Stimulated activated CD8-positive, alpha-beta memory T cell treated with anti-CD3 and anti-CD28 coated beads, Interleukin-7, amount 100 ng/mL, for 1 hour (primary cell): Measurements from ENCODE around the gene OR2T5.
"Not testable (repeated sequence)": the region's sequence is repeated elsewhere in the genome, so short reads cannot be mapped to it uniquely, and the experiment has no call there.

ENCODE experiments used
- DNase-seq, 2 donors: peaks; one replicate each; pipeline ENCODE4 v3.0.0-alpha.2; 2020; ENCODE audit warnings: low read depth in 2 of 2

Gene OR2T5, protein sequence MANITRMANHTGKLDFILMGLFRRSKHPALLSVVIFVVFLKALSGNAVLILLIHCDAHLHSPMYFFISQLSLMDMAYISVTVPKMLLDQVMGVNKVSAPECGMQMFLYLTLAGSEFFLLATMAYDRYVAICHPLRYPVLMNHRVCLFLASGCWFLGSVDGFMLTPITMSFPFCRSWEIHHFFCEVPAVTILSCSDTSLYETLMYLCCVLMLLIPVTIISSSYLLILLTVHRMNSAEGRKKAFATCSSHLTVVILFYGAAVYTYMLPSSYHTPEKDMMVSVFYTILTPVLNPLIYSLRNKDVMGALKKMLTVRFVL

DNA sequence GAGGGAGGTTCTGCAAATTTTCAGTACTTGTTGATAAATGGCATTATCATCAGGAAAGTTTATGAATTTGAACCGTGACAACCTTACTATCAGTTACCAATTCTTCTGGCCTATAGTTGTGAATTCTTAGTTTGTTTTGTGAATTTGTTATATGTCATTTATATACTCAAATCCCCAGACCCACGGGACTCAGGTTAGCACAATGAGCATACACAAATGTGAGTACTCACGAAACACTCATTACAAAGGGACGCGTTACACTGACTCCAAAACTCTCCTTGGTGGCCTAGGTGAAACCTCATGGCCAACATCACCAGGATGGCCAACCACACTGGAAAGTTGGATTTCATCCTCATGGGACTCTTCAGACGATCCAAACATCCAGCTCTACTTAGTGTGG is at the start of gene OR2T5:
Gene OR2T5, plus strand, starts transcription at position 301 of the 400 bp plus-strand sequence. Its CDS starts 0 bp downstream, at position 301.
- DNase-seq, result not testable (repeated sequence)

DNA sequence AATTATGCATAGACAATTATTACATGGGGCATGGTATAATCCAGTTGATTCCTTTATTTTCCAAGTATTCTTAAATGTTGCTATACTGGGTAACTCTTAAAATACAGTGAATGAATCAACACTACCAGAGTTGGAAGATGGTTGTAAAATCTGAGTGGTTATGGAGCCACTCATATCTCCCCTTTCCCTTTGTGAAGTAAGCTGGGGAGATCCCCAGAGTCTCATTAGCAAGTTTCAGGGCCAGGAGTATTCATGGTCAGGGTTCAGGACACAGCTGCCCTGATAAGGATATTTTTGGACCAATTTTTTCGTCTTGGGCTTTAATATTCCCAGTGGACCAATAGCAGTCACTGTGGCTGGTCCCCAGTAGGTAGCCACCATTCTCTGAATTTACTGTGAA is 49.7 kb upstream of the OR2T5 start:
- not testable (repeated sequence) for DNase-seq

DNA sequence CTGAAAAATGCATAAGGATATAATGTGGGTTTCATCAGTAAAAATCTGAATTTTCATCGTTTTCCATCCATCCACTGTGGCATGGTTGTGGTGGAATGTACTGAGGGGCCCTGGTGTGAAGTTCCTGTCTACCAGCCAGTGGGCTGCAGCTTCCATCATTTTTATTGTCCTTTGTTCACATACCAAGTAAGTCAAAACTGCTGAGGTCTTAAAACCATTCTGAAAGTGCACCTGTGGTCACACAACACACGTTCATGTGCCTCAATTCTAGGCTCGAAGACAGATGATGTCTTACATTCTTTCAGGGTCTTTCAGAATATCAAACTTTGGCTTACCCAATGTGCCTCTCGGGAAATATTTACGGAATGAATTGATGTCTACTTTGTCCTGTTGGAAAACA is 49.1 kb upstream of the OR2T5 start:
- DNase-seq, result not testable (repeated sequence)

DNA sequence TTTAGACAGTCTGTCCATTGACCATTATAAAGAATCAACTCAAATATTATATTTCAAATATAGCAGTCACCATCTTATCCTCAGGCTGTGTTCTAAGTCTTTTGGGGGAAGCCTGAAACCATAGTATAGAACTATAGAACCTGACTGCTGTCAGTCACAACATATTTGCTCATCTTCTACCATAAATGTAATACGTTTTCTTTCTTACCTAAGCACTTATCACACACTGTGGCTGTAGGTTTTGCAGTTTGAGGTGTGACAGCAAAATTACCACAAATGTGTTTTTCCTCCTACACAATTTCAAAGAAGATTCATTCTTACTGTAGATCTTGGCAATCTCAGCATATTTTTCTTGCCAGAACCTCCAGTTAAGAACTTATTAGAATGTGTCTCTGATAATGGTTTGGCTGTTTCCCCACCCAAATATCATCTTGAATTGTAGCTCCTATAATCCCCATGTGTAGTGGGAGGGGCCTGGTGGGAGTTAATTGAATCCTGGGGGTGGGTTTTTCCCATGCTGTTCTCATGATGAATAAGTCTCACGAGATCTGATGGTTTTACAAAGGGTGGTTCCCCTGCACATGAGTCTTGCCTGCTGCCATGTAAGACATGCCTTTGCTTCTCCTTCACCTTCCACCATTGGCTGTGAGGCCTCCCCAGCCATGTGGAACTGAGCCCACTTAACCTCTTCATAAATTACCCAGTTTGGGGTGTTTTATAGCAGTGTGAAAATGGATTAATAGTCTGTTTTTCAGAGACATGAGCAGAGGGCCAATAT is 45.7 kb upstream of the OR2T5 start:
- not testable (repeated sequence) for DNase-seq

DNA sequence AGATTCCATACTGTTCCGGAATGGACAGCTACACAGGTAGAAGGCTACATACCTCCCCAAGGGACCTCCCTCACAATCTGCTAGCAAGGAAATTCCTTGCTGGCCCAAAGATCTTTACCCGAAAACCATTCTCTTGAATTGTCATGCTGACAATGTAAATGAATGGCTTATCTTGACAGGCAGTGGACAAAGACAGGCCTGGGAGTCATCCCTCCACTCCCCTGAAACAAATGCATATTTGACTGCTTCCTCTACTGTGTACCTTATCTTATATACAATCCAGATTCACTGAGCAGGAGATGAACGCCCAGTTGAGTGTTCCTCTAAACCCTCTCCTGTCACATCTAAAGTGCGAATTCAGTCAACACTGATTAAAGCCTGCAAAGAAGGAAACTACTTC is 43.8 kb upstream of the OR2T5 start:
- not testable (repeated sequence) for DNase-seq

DNA sequence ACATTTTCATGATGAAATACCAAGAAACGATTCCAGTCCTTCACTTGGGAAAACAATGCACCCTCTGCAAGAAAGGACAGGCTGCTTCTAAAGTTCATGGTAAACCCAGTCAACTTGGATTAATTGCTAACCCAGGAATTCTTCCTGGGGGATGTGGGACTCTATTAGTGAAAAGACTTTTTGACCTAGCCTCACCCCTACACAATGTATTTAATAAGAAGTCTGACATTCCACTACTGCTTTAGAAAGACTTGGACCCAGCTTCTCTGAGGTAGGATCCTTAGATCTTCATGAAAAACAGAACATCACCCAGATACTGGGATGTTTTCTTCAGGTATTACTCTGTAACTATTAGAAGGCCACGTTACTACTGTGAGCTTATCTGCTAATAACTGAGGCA is 43.0 kb upstream of the OR2T5 start, which contains the start of gene OR2T2:
Gene OR2T2, plus strand, starts transcription at position 239 of the 400 bp plus-strand sequence. CDS start 7,161 bp downstream, outside the sequence.
- DNase-seq, result not testable (repeated sequence)

DNA sequence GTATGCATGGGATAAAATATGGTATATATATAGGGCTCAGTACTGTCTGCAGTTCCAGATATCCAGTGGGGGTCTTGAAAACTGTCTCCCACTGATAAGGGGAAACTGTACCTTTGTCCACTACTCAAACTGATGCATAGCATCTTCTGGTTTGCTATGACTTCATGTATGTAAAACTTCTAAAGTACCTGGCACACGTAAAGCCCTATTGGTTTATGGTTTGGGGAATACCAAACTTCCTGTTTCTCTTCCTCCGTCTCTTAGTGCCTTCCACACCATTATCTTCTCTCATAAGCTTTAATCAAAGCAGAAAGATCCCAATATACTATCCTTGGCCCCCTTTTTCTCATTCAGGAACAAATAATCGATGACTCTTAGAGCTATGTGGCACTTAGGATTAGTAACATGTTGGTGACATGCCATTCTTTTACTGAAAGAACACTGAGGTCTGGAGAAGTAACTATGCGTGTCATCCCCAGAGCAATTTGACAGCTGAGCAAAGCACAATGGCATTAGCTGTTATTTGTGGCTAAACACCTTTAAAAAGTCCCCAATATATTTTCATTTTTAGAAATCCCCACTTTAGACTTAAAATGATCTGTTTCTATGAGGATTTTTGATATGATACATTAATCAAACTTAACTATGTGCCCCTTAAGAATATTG is 39.8 kb upstream of the OR2T5 start:
- DNase-seq, result not testable (repeated sequence)

DNA sequence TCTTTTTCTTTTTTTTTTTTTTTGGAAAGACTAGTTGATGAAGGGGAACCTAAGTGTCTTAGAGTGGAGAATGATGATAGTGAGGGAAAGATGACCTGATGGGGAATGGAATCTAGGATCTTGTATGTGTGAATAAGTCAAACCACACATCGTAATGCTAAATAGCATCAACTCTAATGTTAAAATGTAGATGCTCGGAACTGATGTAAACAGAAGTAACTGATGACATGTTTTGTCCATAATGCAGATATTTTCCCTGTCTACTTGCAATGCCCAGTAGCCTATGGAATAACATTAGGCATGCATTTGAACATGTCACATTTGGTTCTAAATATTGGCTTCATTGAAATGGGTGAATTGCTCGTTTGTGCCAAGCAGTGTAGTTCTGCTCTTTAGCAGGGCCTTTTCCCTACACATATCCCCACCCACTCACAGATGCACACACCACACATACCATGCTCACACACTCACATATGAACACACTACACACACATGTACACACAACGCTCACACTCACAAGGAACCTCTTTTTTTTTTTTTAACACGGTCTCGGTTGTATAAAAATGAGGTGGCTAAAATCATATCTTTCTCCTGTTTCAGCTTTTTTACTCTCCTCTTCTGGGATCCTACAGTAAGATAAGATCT is 38.4 kb upstream of the OR2T5 start:
- DNase-seq, result not testable (repeated sequence)

DNA sequence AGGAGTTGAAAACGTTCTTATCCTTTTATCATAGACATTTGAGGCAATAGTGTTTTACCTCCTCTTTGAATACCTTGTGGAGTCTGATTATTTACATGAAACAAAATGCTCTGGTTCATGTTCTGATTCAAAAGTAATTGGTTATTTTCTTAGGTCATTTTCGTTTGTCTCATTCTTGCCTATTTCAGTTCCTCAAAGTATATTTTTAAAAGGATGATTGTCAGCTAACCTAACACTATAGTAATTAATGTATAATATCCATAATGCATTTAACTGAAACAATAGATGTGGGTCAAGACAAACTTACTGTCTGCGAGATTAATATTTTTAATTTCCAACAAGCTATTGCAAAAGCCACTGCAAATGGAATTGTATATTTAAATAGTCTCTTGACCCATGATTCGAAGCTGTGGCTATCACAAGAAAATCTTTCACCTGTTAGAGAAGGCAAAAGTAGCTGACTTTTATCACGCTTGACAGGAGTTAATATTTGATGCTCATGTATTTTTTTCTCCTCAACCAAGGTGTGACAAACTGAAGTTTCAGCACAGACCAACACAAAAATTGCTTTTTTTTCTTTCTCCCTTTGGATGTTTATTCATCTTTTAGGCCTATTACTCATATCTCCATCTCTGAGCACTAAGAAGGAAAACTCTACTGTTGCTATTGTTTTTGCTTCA is 37.8 kb upstream of the OR2T5 start:
- DNase-seq, result not testable (repeated sequence)

DNA sequence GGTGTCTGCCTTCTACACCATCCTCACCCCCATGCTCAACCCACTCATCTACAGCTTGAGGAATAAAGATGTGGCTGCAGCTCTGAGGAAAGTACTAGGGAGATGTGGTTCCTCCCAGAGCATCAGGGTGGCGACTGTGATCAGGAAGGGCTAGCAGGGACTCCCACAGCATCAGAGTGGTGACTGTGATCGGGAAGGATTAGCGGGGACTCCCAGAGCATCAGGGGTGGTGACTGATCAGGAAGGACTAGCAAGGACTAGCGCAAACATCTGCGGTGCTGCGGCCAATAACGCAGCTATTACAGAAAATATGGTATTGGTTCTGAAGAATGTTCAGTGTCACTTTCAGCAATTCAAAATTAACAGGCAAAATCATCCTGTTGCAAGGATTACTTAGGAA is 34.8 kb upstream of the OR2T5 start:
- DNase-seq, result not testable (repeated sequence)

DNA sequence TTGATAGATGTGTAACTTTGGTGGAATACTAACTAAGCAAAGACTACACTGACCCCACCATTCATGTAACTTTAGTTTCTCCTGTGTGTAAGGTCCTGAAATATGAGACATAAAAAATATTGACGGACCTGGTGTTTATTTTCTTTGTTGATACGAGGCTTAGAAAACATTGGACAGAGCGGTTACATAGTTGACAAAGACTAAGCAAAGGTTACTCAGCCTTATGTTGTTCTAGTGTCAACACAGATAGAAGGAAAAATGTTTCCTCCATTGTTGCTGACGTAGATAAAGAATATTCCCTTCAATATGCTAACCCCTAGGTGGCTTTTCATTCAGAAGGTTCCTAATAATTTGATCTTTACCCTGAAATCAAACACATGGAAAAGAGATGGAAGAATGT is 33.3 kb upstream of the OR2T5 start:
- DNase-seq, result not testable (repeated sequence)

DNA sequence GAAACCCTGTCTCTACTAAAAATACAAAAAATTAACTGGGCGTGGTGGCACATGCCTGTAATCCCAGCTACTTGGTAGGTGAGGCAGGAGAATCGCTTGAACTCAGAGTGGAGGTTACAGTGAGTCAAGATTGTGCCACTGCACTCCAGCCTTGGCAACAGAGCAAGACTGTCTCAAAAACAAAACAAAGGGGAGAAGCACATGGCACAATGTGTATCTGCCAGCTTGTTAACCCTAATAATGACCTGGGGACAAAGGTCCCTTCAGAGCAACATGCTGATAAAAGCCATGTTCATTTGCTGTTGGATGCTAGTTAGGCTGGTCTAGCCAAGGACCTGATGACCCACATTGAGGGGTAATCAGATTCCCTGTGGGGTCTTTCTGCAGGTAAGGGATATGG is 31.8 kb upstream of the OR2T5 start:
- DNase-seq, result not testable (repeated sequence)

DNA sequence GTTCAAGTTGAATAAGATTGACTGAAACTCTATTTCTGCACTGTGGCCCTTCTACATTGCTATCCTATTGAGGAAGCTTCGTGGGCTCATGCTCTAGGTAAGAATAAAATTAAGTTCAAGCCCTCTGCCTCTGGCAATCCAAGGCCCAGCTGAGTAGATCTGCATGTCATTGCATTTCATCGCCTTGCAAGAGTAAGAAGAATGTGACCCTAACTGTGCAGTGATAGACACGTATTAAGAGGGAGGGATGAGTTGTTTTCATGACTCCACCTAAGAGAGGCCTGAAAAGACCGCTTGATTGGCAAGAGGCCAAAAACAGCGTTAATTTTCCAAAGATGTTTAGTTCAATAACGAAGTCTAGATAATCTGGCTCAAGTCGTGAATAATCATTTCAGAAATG is 29.3 kb upstream of the OR2T5 start:
- DNase-seq, result not testable (repeated sequence)

DNA sequence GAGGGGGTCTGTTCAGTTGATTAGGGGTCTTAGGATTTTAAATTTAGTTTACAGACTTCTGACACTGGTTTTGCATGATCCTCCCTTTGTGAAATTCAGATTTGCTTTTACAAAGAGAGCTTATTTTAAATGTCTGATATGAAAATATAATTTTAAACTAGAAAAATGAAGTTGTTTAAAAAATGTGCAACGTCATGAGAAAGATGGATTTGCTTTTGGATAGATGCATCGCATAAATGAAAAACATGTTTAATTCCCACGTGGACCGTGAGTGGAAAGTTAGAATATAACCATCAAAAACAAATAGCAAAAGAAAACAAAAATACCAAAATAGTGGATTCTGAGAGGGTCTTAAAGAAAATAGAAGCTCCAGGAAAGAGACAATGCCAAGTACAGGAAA is 17.2 kb upstream of the OR2T5 start:
- DNase-seq, result no peak

DNA sequence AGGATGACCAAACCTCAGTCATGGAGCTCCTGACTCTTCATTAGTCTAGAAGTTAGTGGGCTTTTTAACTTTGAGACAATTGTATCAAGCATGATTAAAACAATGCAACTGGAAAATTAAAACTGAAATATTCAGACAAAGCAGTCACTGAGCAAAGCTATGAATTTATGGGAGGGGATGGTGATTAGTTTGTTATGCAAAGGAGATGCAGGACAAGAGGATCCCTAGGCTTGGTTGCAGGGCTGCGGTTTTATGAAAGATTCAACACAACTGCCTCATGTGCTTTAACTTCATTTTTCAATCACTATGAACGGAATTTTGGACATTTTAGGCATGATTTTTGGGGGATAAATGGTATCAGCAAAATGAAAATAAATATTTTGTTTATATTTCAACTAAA is 16.3 kb upstream of the OR2T5 start:
- not testable (repeated sequence) for DNase-seq

DNA sequence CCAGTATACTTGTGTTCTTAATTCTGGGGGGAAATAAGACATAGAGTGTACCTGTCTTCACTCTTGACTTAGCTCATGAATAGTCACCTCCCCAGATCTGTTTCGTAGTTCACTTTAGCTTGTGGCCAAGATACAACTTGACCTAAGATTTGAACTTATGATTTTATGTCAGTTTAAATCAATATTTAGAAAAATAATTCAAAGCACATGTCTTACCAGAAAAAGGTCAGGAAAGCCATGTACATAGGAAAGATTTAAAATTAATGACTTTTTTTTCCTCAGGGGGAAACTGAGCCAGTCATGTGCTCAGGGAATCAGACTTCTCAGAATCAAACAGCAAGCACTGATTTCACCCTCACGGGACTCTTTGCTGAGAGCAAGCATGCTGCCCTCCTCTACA is 15.3 kb upstream of the OR2T5 start, which contains the start of gene OR2T3:
Gene OR2T3, plus strand, starts transcription at position 301 of the 400 bp plus-strand sequence. Its CDS starts 0 bp downstream, at position 301.
- DNase-seq, result not testable (repeated sequence)

DNA sequence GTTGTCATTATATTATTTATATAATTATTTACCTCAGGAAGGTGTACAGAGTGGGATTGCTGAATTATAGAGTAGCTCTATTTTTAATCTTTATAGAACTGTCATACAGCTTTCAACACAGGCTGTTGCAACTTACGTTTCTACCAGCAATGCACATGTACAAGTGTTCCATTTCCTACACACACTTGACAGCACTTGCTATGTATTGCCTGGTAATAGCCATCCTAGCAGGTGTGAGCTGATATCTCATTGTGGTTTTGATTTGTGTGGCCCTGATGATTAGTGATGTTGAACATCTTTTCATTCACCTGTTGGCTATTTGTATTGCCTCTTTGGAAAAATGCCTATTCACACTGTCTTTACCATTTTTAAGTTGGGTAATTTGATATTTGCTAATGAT is 12.7 kb upstream of the OR2T5 start:
- not testable (repeated sequence) for DNase-seq

DNA sequence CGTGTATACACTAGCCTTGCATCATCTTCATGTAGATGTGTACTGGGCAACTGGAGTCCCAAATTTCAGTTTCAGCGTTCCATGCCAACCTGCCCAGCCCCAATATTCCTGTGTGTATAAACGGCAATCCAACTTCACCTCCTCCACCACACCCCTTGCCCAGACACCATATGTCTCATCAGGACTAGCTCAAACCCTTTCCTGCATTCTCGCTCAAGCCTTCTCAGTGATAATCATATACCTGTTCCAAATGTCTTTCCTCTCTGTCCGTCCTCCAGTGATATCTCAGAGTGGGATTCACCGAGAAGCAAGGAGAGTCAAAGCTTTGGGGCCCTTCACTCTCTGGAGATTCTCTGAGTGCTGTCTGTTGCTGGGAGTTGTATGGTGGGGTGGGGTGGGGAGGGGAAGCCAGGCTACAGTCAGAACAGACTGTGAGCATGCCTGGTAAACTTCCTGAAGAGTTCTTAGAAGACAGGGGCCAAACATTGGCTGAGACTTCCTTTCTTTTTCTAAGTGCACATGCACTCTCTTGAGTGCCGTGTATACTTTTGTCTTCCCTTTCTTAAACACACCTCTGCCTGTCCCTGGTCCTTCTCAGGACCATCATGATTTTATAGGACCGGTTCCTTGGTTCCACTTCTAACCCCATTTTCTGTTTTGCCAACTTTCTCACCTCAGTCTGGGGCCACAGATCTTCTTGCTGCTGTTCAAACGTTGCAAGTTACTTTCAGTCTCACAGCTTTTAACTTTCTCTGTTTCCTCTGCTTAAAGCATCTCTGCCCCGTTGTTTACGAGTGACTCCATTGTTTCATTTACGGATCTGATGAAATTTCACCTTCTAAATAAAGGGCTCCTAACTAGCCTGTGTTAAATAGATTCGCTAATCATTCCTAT is 6.5 kb upstream of the OR2T5 start:
- DNase-seq, result not testable (repeated sequence)

DNA sequence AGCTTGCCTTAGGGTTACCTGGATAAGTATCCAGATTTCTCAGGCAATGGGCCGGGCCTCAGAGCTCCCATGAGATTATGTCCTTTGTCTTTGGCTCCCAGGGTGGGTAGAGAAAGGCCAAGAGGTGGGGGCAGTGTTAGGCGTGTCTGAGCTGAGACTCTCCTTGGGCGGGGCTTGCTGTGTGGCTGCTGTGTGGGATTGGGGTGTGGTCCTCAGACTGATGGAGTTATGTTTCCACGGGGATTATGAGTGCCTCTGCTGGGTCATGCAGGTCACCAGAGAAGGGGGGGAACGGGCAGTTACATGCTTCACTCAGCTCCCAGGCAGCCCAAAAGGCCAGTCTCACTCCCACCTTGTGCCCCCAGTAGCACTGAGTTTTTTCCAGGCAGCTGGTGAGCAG is 8.3 kb downstream of the OR2T5 start:
- not testable (repeated sequence) for DNase-seq
